ENCODE data around the gene SLC35F4.

GRCh38 chr14:57573173-57573572, 292.7 kb downstream of the SLC35F4 start:
- TF ChIP-seq CTCF (IDR thresholded peaks at IDR 0.05; ENCODE audit: insufficient read depth, low read length) (no peak), POLR2AphosphoS5 (IDR thresholded peaks at IDR 0.05; ENCODE audit: low read depth) (no peak), REST (IDR thresholded peaks at IDR 0.05; ENCODE audit: insufficient replicate concordance, low read depth) (no peak), SPI1 (IDR thresholded peaks at IDR 0.05; ENCODE audit: borderline replicate concordance, low read depth) (no peak)
